GM12864 (cell line): Measurements from ENCODE around the gene KRT3.

Source experiments
- DNase-seq: peaks from one replicate; pipeline ENCODE4 v3.0.0-alpha.2; 2011; ENCODE audit warnings: low read depth
- H3K4me3 ChIP-seq: 2 replicates; pipeline ENCODE4 v1.5.1; 2011; ENCODE audit warnings: mild to moderate bottlenecking, low read depth, low read length, control low read depth
- TF ChIP-seq, protein P1 (sequence below): IDR thresholded peaks from 2 replicates; pipeline ENCODE4 v1.5.1; 2011; ENCODE audit warnings: low read depth, mild to moderate bottlenecking, moderate library complexity, low read length, control low read depth, inconsistent platforms; ENCODE audit errors: missing control alignments

The KRT3 gene

GRCh38 chr12:52821071-52821730 lies 25.3 kb upstream of the KRT3 start:
- H3K4me3 ChIP-seq: no peak overlapping the region
- TF ChIP-seq, protein P1, sequence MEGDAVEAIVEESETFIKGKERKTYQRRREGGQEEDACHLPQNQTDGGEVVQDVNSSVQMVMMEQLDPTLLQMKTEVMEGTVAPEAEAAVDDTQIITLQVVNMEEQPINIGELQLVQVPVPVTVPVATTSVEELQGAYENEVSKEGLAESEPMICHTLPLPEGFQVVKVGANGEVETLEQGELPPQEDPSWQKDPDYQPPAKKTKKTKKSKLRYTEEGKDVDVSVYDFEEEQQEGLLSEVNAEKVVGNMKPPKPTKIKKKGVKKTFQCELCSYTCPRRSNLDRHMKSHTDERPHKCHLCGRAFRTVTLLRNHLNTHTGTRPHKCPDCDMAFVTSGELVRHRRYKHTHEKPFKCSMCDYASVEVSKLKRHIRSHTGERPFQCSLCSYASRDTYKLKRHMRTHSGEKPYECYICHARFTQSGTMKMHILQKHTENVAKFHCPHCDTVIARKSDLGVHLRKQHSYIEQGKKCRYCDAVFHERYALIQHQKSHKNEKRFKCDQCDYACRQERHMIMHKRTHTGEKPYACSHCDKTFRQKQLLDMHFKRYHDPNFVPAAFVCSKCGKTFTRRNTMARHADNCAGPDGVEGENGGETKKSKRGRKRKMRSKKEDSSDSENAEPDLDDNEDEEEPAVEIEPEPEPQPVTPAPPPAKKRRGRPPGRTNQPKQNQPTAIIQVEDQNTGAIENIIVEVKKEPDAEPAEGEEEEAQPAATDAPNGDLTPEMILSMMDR: no peak
- no peak for DNase-seq

DNA sequence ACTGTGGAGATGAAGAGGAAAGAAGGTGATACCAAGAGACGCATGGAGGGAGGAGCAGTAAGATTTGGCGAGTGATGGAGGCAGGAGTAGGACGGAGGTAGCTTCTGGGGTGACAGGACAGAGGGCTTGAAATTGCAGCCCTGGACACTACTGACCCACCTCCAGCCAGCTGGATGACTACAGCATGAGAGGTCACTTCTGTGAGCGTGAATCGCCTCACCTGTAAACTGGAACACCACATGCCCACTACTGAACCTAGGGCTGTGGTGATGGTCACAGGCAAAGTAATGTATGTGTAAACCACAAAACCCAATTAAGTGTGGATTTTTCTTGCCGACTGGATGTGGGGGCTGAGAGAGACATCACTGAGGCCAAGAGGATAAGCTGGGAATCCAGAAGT lies 24.6 kb upstream of the KRT3 start:
- no peak overlapping the region for H3K4me3 ChIP-seq
- TF ChIP-seq, protein P1: no peak
- DNase-seq: no peak

- TF ChIP-seq, protein P1: no peak
- DNase-seq: no peak
Measured at GRCh38 chr12:52819731-52820510, 24.0 kb upstream of the KRT3 start.

DNA sequence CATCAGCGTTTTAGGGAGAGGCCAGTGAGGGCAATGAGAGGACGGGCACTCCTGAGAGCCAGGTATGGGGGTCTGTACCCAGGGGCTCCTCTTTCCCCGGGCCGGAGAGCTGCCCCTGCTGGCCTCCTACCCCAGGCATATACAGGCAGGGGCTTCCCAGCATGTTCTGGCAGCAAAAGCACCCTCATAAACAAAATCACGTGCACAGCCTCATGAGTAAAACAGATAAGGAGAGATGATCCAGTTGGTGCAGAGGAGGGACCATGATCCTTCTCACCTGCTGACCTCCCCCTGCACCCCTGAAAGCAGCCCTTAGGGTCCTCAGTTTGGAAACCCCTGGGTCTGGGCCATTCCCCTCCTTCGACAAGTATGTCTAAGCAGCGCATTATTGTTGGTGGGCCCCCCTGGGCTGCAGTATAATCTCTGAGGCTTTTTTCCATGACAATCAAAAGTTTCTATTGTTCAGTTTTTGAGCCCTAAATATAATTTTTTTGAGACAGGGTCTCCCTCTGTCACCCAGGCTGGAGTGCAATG lies 23.0 kb upstream of the KRT3 start:
- TF ChIP-seq, protein P1: no peak
- H3K4me3 ChIP-seq: no peak overlapping the region
- no peak for DNase-seq

More at GRCh38 chr12:52819731-52820510, 24.0 kb upstream of the KRT3 start:
- H3K4me3 ChIP-seq: no peak overlapping the region

DNA sequence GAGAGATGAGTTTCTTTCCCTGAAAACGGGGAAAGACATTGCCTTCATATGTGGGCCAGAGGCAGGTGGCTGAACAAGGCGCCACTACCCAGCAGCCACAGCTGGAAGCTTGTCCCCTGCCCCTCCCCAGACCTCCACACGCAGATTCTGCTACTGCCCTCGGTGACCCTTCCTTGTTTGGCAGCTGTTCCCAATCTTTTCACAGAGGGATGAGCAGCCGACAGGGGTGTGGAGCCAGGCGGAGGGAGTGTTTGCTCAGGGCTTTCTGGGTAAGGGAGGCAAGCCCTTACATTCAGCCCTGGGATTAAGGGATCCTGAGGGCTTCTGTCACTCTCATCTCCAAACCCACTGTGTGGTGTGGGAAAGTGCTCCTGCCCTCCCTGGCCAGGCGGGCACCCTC lies 22.5 kb upstream of the KRT3 start:
- no peak for DNase-seq
- H3K4me3 ChIP-seq: no peak overlapping the region
- TF ChIP-seq, protein P1: no peak

DNA sequence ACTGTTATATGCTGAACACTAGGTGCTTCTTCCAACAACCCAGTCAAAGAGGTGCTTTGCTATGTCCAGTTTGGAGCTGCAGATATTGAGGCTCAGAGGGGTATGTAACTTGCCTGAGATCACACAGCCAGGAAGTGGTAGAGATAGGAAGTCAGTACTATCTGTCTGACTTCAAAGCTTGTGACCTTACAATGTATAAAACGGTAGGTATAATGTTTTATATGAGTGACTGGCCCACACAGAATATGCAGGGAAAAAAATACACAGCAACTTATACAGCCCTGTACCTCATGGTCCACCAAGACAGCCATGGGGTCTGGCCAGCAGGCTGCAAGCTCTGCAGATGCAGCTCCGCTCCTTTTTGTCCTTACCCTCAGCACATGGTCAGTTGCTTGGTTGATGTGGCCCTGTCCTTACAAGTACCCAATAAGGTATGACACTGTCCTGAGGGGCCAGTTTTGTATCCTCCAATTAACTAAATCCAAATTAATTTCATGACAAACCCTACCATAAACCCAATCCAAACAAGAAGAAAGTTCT lies 21.9 kb upstream of the KRT3 start:
- TF ChIP-seq, protein P1: no peak
- H3K4me3 ChIP-seq: no peak overlapping the region
- no peak for DNase-seq
